ACC112 (cell line): ENCODE measurements around the gene HOXB2.

Experiments used
- H2AFZ ChIP-seq: fragments of 200-600 bp; sonication (generic); one replicate; pipeline ENCODE4 v1.6.0; 2017; ENCODE audit warnings: antibody characterized with exemption, low read length; ENCODE audit not compliant: unreplicated experiment
- H3K27ac ChIP-seq: fragments of 200-600 bp; sonication (generic); 2 replicates; pipeline ENCODE4 v1.5.1; 2014; ENCODE audit warnings: low read depth, mild to moderate bottlenecking, antibody characterized with exemption, low read length, moderate library complexity
- H3K27me3 ChIP-seq: fragments of 200-600 bp; sonication (generic); 2 replicates; pipeline ENCODE4 v1.6.1; 2014; ENCODE audit warnings: mild to moderate bottlenecking, antibody characterized with exemption, low read length, moderate library complexity, mixed read lengths; ENCODE audit not compliant: insufficient read depth
- H3K36me3 ChIP-seq: fragments of 200-600 bp; sonication (generic); 2 replicates; pipeline ENCODE4 v1.6.1; 2016; ENCODE audit warnings: mild to moderate bottlenecking, antibody characterized with exemption, low read length, moderate library complexity, mixed read lengths; ENCODE audit not compliant: insufficient read depth
- H3K4me1 ChIP-seq: fragments of 200-600 bp; sonication (generic); one replicate; pipeline ENCODE4 v1.6.1; 2016; ENCODE audit warnings: low read length, mixed read lengths; ENCODE audit not compliant: insufficient read depth, unreplicated experiment, control insufficient read depth
- H3K4me3 ChIP-seq: fragments of 200-600 bp; sonication (generic); 2 replicates; pipeline ENCODE4 v1.5.1; 2014; ENCODE audit warnings: mild to moderate bottlenecking, low read depth, low read length
- H3K79me2 ChIP-seq: fragments of 200-600 bp; sonication (generic); one replicate; pipeline ENCODE4 v1.6.0; 2016; ENCODE audit warnings: low read length; ENCODE audit not compliant: control insufficient read depth, unreplicated experiment, insufficient read depth

HOXB2 gene

DNA sequence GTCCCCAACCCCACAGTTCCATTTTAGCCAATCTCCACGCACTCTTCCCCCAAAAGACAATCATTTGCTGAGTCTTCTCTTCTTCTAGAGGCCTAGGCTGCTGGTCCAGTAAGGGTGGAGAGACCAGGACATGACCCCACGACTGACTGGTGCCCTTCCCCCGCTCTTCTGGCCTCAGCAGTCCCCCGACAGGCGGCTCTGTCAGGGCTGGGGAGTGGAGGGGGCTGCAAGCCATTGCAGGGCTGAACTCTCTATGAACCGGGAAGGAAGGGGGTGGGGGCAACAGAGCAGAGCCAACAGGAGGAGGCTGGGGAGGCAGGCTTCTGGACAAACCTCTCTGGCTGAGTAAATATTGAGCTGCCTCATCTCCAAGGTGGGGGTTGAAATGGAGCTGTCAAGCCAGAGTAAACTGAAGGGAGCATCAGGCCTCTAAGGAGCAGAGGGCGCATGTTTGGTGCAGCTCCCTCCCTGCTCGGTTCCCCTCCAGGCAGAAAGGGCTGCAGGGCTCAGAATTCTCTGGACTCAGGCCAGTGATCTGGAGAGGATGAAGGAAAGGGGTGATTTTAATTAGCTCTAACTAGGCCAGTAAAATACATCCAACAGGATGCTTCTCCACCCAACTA is 22.8 kb downstream of the HOXB2 start:
- H3K27me3 ChIP-seq: peaks cover 87% of the 10 kb centered on the region
- H2AFZ ChIP-seq: no peak overlapping the region
- H3K79me2 ChIP-seq: no peaks in the 10 kb centered on the region
- H3K4me3 ChIP-seq: no peak overlapping the region
- H3K36me3 ChIP-seq: no peaks in the 10 kb centered on the region
- H3K27ac ChIP-seq: no peak overlapping the region
- H3K4me1 ChIP-seq: no peaks in the 10 kb centered on the region

DNA sequence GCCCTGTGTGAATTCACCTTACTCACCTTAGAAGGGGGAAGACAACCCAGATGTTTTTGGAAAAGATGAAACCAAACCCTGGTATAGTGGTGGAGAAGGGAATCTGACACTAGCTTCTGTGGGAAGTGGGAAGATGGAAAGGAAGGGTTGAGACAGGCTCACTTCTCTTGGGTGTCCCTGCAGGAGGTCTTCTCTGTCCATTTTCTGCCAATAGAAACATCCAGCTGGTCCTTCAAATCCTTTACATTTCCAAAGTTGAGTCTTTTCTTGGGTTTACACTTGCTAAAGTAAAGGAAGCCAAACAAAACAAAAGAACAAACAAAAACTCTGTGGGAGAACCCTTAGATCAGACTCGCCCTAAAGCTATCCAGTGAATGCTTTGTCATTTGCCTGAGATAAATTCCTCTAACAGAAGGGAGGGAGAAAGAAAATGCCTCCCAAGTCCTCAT is 24.3 kb downstream of the HOXB2 start:
- Histone ChIP-seq H3K4me3 (no peak overlapping the region), H3K27ac (no peak overlapping the region), H3K79me2 (no peaks in the 10 kb centered on the region), H2AFZ (no peak overlapping the region), H3K36me3 (no peaks in the 10 kb centered on the region), H3K4me1 (no peaks in the 10 kb centered on the region), H3K27me3 (peaks cover 84% of the 10 kb centered on the region)

GRCh38 chr17:48519427-48519826 is 25.5 kb downstream of the HOXB2 start:
- Histone ChIP-seq H3K79me2 (no peaks in the 10 kb centered on the region), H3K27me3 (peaks cover 84% of the 10 kb centered on the region), H3K4me3 (no peak overlapping the region), H3K27ac (no peak overlapping the region), H3K4me1 (no peaks in the 10 kb centered on the region), H3K36me3 (no peaks in the 10 kb centered on the region), H2AFZ (no peak overlapping the region)

DNA sequence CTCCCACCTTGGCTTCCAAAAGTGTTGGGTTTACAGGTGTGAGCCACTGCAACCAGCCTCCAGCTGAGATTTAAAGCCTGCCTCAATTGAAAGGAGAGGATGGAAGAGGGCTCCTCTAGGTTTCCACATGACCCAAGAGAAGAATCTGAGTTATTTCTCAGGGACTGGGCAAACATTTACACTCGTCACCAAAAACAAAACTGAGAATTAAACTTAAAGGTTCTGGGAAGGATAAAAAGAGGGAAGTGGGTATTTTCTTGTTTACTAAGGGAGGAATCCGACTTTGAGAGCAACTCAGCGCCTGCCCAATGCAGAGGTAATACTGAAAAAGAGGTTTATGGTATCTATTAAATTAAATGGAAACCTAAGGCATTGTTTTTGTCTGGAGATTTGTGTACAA is 27.4 kb downstream of the HOXB2 start:
- no peak overlapping the region for H2AFZ ChIP-seq
- H3K36me3 ChIP-seq: no peaks in the 10 kb centered on the region
- peaks cover 83% of the 10 kb centered on the region for H3K27me3 ChIP-seq
- H3K79me2 ChIP-seq: no peaks in the 10 kb centered on the region
- H3K27ac ChIP-seq: no peak overlapping the region
- no peak overlapping the region for H3K4me3 ChIP-seq
- H3K4me1 ChIP-seq: no peaks in the 10 kb centered on the region

GRCh38 chr17:48515925-48516900 is 28.7 kb downstream of the HOXB2 start:
- Histone ChIP-seq H3K4me3 (no peak overlapping the region), H3K27ac (no peak overlapping the region), H3K79me2 (no peaks in the 10 kb centered on the region), H3K36me3 (no peaks in the 10 kb centered on the region), H2AFZ (no peak overlapping the region), H3K27me3 (peaks cover 77% of the 10 kb centered on the region), H3K4me1 (no peaks in the 10 kb centered on the region)

GRCh38 chr17:48514477-48514876 is 30.4 kb downstream of the HOXB2 start:
- Histone ChIP-seq H3K27me3 (peaks cover 64% of the 10 kb centered on the region), H3K79me2 (no peaks in the 10 kb centered on the region), H3K4me1 (no peaks in the 10 kb centered on the region), H3K27ac (no peak overlapping the region), H3K4me3 (no peak overlapping the region), H2AFZ (no peak overlapping the region), H3K36me3 (no peaks in the 10 kb centered on the region)

DNA sequence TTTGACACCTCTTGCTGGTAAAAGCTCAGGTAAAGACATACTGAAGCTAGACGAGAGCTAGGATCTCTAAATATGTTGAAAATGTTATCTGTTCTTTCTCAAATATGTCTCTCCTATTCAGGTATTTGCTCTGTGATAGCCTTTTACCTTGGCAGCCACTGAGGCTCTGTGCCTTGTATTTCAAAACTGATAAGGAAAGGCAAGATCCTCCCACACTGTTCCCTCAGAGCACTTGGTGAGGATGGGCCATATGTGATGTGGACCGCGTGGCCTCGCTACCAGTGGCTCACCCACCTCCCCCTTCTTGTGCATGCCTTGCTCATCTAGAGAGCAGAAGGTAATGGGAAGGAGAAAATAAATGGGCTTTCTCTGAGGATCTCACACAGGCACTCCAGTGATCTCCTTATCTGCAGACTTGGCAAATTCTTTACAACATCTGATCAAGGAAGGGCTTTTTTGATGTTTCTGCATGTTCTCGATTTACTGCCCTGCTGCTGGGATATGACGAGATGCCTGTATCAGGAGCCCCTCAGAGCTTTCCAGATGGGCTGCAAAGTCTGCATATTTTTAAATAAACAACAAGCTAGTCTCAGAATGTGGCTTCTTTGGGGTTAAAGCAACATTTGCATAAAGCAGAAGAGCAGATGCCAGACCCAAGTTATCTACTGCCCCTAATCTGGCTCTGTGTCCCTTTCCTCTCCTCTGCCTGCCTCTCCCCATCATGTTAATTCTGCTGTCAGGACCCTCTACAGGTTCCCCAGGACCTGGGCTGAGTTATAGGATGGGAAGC is 31.0 kb downstream of the HOXB2 start:
- Histone ChIP-seq H3K4me1 (no peaks in the 10 kb centered on the region), H3K27ac (no peak overlapping the region), H3K36me3 (no peaks in the 10 kb centered on the region), H3K79me2 (no peaks in the 10 kb centered on the region), H3K4me3 (no peak overlapping the region), H2AFZ (no peak overlapping the region), H3K27me3 (peaks cover 62% of the 10 kb centered on the region)

DNA sequence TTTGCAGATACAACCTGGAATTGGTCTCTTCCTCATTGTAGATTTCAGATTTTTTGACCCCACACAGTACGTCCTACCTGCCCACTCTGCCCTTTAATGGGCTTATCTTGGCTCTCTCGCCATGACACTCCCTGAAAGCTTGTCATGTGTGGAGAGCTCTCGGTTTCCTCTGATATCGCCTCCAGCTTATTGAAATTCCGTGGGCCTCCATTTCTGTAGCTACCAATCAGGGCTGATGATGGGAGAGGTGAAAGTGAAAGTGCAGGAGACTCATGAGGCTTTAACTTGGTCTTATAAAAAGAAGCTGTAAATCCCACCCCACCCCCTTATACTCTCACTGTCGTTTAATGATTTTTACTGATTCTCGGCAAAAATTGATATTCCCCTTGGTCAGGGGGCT is 31.8 kb downstream of the HOXB2 start:
- Histone ChIP-seq H3K36me3 (no peaks in the 10 kb centered on the region), H3K79me2 (no peaks in the 10 kb centered on the region), H3K4me1 (no peaks in the 10 kb centered on the region), H3K27ac (no peak overlapping the region), H3K4me3 (no peak overlapping the region), H3K27me3 (peaks cover 62% of the 10 kb centered on the region), H2AFZ (no peak overlapping the region)

DNA sequence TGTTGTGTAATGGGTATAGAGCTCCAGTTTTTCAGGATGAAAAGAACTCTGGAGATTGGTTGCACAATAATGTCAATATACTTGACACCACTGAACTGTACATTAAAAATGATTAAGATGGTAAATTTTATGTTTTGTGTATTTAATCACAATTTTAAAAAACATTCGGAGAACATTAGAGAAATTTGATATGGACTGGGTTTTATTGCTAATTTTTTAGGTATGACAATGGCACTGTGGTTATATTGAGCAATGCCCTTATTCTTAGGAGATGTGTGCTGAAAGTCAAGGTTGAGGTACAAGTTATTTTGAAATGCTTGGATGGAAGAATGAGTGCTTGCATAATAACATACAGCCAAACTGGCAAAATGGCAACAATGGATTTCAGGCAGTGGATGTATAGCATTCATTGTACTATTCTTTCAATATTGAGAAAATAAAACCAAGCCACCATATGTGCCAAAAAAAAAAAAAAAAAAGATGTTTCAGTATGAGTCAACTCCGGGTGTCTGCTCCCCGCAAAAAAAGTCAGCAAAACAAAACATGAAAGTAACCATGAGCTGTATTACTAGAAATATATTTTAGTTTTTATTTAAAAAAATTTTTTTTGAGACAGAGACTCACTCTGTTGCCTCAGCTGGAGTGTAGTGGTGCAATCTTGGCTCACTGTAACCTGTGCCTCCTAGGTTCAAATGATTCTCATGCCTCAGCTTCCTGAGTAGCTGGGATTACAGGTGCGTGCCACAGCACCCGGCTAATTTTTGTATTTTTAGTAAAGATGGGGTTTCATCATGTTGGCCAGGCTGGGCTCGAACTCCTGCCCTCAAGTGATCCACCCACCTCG is 33.9 kb downstream of the HOXB2 start:
- Histone ChIP-seq H3K79me2 (no peaks in the 10 kb centered on the region), H3K27me3 (peaks cover 43% of the 10 kb centered on the region), H3K27ac (no peak overlapping the region), H3K36me3 (no peaks in the 10 kb centered on the region), H3K4me1 (no peaks in the 10 kb centered on the region), H2AFZ (no peak overlapping the region), H3K4me3 (no peak overlapping the region)

DNA sequence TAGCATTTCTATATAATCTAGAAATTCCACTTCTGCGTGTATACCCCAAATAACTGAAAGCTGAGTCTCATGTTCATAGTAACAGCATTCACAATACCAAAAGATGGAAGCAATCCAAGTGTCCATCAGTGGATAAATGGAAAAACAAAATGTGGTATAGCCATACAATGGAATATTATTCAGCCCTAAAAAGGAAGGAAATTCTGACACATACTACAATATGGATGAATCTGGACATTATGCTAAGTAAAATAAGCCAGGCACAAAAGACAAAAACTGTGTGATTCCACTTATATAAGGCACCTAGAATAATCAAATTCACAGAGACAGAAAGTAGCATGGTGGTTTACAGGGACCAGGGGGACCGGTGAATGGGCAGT is 34.5 kb downstream of the HOXB2 start:
- no peaks in the 10 kb centered on the region for H3K79me2 ChIP-seq
- peaks cover 37% of the 10 kb centered on the region for H3K27me3 ChIP-seq
- no peak overlapping the region for H3K4me3 ChIP-seq
- H2AFZ ChIP-seq: no peak overlapping the region
- H3K4me1 ChIP-seq: no peaks in the 10 kb centered on the region
- H3K27ac ChIP-seq: no peak overlapping the region
- H3K36me3 ChIP-seq: no peaks in the 10 kb centered on the region
